ENCODE results near the gene USP44. TPM values are rescaled to one million over a fixed set of nuclear protein-coding genes. Genes with fewer than 3 reads are reported as not detected.

The USP44 gene
- polyA plus RNA-seq, 1 donor from 2014 or later = 3.7 TPM

- Histone ChIP-seq H3K36me3 (ENCODE audit: insufficient read depth, low read length) (peaks cover 4% of the 10 kb centered on the region), H3K9me2 (ENCODE audit: insufficient read depth, low read length) (no peaks in the 10 kb centered on the region), H3K27me3 (ENCODE audit: insufficient read depth, low read depth, low read length) (no peaks in the 10 kb centered on the region), H3K9ac (ENCODE audit: low read length) (no peak overlapping the region), H3K4me3 (ENCODE audit: low read length) (no peak overlapping the region), H3K79me2 (replicated peaks; ENCODE audit: insufficient read depth, low read length) (no peaks in the 10 kb centered on the region), H3K27ac (ENCODE audit: low read length) (no peak overlapping the region), H2AFZ (ENCODE audit: low read depth, low read length) (no peak overlapping the region), H3K9me3 (ENCODE audit: low read length) (no peaks in the 10 kb centered on the region), H3K4me2 (ENCODE audit: low read length) (no peak overlapping the region), H4K20me1 (ENCODE audit: insufficient read depth) (no peaks in the 10 kb centered on the region), H3F3A (ENCODE audit: insufficient read depth, low read length, poor library complexity, severe bottlenecking) (no peaks in the 10 kb centered on the region)
- TF ChIP-seq EP300 (conservative IDR thresholded peaks at IDR 0.05; ENCODE audit: poor library complexity, severe bottlenecking) = no peak
- no peak for TF ChIP-seq EZH2 (IDR thresholded peaks at IDR 0.05; ENCODE audit: borderline replicate concordance, insufficient read depth, low read length, poor library complexity, severe bottlenecking)
- TF ChIP-seq POLR2AphosphoS5 (IDR thresholded peaks at IDR 0.05) = no peak
- no peak for TF ChIP-seq REST (IDR thresholded peaks at IDR 0.05; ENCODE audit: borderline replicate concordance)
- TF ChIP-seq SMC3 (conservative IDR thresholded peaks at IDR 0.05; ENCODE audit: poor library complexity) = no peak
- no peak for TF ChIP-seq RAD21 (conservative IDR thresholded peaks at IDR 0.05)
These were observed 32.3 kb downstream of the USP44 start for GRCh38 chr12:95518944-95519343.

DNA sequence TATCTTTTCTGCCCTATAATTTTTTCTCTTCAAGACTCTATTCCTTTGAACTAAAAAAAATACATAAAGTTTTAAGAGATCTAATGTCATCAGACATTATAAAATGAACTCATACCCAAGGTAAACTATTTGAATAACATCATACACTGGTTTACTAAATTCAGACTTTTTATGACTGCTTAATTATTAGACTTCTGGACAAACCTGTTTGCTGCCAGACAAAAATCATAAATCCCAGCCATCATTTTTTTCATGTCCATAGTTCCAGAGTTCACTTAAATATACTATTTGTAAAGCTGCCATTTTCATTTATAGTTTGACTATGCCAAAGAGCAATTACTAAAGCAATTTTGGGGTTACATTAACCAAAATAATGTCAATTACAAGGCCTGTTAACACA lies 34.0 kb downstream of the USP44 start:
- H3K4me2 ChIP-seq (ENCODE audit: low read length) = no peak overlapping the region
- H3K4me3 ChIP-seq (ENCODE audit: low read length) = no peak overlapping the region
- peaks cover 15% of the 10 kb centered on the region for H3K36me3 ChIP-seq (ENCODE audit: insufficient read depth, low read length)
- TF ChIP-seq RAD21 (conservative IDR thresholded peaks at IDR 0.05) (no peak), REST (IDR thresholded peaks at IDR 0.05; ENCODE audit: borderline replicate concordance) (no peak), EP300 (conservative IDR thresholded peaks at IDR 0.05; ENCODE audit: poor library complexity, severe bottlenecking) (no peak), CTCF (IDR thresholded peaks at IDR 0.05; ENCODE audit: poor library complexity, severe bottlenecking) (no peak), POLR2AphosphoS5 (IDR thresholded peaks at IDR 0.05) (no peak), TAF1 (IDR thresholded peaks at IDR 0.05; ENCODE audit: low read depth) (no peak), MXI1 (conservative IDR thresholded peaks at IDR 0.05; ENCODE audit: poor library complexity, severe bottlenecking) (no peak), SMC3 (conservative IDR thresholded peaks at IDR 0.05; ENCODE audit: poor library complexity) (no peak), EZH2 (IDR thresholded peaks at IDR 0.05; ENCODE audit: borderline replicate concordance, insufficient read depth, low read length, poor library complexity, severe bottlenecking) (no peak)
- H3F3A ChIP-seq (ENCODE audit: insufficient read depth, low read length, poor library complexity, severe bottlenecking) = no peaks in the 10 kb centered on the region
- no peaks in the 10 kb centered on the region for H3K27me3 ChIP-seq (ENCODE audit: insufficient read depth, low read depth, low read length)
- no peaks in the 10 kb centered on the region for H3K9me3 ChIP-seq (ENCODE audit: low read length)
- no peaks in the 10 kb centered on the region for H3K79me2 ChIP-seq (replicated peaks; ENCODE audit: insufficient read depth, low read length)
- no peaks in the 10 kb centered on the region for H3K9me2 ChIP-seq (ENCODE audit: insufficient read depth, low read length)
- H4K20me1 ChIP-seq (ENCODE audit: insufficient read depth) = no peaks in the 10 kb centered on the region
- H2AFZ ChIP-seq (ENCODE audit: low read depth, low read length) = no peak overlapping the region
- H3K27ac ChIP-seq (ENCODE audit: low read length) = no peak overlapping the region
- H3K9ac ChIP-seq (ENCODE audit: low read length) = no peak overlapping the region

All from neural cell (in vitro differentiated cells).